SK-N-SH treated with all-trans-retinoic acid at 6 μM for 48 hours (cell line): ENCODE results near the gene SLC13A1.

Experiments used
- ATAC-seq: fragments of 200-7000 bp; cut with Tn5 transposase; 3 replicates; pipeline ENCODE4 v1.9.1; 2020; ENCODE audit warnings: mild to moderate bottlenecking, moderate library complexity
- BACH2 ChIP-seq: fragments of 250-450 bp; sonication (Bioruptor Pico); IDR thresholded peaks from 2 replicates; pipeline ENCODE4 v1.9.0; 2021; ENCODE audit warnings: mild to moderate bottlenecking, borderline replicate concordance

SLC13A1 gene

DNA sequence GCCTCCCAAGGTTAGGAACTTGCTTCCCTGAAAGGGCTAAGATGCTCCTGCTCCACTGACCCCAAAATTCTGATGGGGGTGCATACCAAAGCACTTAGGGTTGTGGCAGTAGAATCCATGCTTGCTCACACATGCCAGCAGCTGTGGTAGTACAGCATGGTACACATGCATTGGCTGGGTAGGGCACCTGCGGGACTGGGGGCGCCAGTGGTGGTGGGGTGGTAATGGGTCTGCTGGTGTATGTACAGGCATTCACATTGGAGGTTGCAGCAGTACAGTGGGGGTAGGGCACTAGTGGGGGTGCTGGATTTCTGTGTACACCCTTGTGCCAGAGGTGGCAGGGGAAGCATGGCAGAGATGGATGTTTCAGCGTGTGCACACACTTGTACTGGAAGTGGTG is 132.0 kb downstream of the SLC13A1 start:
- no peak for ATAC-seq
- TF ChIP-seq BACH2 (CRISPR knock-in tag), result no peak
